Endothelial cell (in vitro differentiated cells): ENCODE results near the gene FIGLA. TPM values are rescaled to one million over a fixed set of nuclear protein-coding genes. Genes with fewer than 3 reads are reported as not detected.

Experiments used
- DNase-seq: peaks from one replicate; pipeline ENCODE4 v3.0.0; 2021; ENCODE audit warnings: low spot score
- H3K27ac Mint-ChIP-seq: one replicate; pipeline ENCODE4 v1.8.0; 2021; ENCODE audit warnings: mixed read lengths, inconsistent platforms; ENCODE audit not compliant: unreplicated experiment
- H3K27me3 Mint-ChIP-seq: one replicate; pipeline ENCODE4 v1.8.0; 2021; ENCODE audit warnings: mild to moderate bottlenecking, moderate library complexity, mixed read lengths, inconsistent platforms; ENCODE audit not compliant: unreplicated experiment
- H3K36me3 Mint-ChIP-seq: one replicate; pipeline ENCODE4 v1.8.0; 2021; ENCODE audit warnings: mild to moderate bottlenecking, low read depth, mixed read lengths, inconsistent platforms; ENCODE audit not compliant: unreplicated experiment
- H3K4me1 Mint-ChIP-seq: one replicate; pipeline ENCODE4 v1.8.0; 2021; ENCODE audit warnings: mild to moderate bottlenecking, mixed read lengths, inconsistent platforms; ENCODE audit not compliant: unreplicated experiment
- H3K4me3 Mint-ChIP-seq: one replicate; pipeline ENCODE4 v1.8.0; 2021; ENCODE audit warnings: mild to moderate bottlenecking, mixed read lengths, inconsistent platforms; ENCODE audit not compliant: unreplicated experiment
- H3K9me3 Mint-ChIP-seq: one replicate; pipeline ENCODE4 v1.8.0; 2021; ENCODE audit warnings: mixed read lengths, inconsistent platforms; ENCODE audit not compliant: unreplicated experiment
- total RNA-seq: library from RNA; stranded (reverse); fragmentation: NEBNext Ultra II Directional; extraction: Animal tissue kit (Norgen Biotek cat#: 25700); gene quantifications from one replicate; pipeline ENCODE4 v1.2.1, GENCODE V29; 2021; ENCODE audit not compliant: unreplicated experiment
- TF ChIP-seq, protein P1 (sequence below): fragments of 200-600 bp; sonication (generic); IDR thresholded peaks from one replicate; pipeline ENCODE4 v1.5.0; 2021; ENCODE audit warnings: antibody characterized with exemption; ENCODE audit not compliant: unreplicated experiment

FIGLA gene
- total RNA-seq, 1 donor from 2014 or later = not detected

GRCh38 chr2:70829916-70830315 is 39.5 kb upstream of the FIGLA start:
- H3K9me3 Mint-ChIP-seq = no peaks in the 10 kb centered on the region
- H3K27me3 Mint-ChIP-seq = peaks cover 6% of the 10 kb centered on the region
- no peak for DNase-seq

DNA sequence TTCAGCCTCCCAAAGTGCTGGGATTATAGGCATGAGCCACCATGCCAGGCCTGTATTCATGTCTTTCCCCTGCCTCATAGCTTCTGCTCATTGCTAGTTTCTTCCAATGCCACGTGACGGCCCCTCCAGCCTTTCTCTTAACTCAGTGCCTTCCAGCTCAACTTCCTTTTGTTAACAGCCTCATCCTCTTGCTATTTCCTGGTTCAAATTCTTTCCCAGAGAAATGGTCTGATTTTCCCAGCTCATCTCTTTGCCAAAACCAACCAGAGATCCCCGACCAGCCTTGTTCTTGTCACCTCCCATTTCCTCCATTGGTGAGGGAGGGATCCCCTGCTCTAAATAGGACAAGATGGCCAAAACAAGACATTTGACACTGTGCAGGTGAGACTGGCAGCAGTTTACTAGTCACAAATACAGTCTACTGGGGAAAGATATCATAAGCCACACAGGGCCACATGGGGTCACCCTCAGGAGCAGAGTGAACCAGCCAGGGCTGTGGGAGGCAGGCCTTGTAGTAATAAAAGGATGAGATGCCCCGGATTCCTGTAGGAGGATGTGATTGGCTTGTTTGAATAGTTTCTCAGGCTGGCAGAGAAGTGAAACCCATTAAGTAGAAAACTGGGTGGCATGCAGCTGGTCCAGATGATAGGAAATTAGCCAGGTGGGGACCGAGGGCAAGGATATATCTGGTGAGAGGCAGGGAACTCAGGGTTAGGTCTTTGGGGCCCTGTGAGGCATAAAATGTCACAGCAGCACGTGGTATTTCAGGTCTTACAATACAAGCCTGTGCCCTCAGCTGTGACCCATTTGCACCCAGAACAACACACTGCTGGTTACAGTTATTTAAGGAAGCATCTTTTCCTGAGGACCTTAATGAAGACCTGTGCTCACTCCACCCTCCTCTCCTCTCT is 38.7 kb upstream of the FIGLA start:
- peaks cover 6% of the 10 kb centered on the region for H3K27me3 Mint-ChIP-seq
- DNase-seq = peak; percentile 20
- H3K4me3 Mint-ChIP-seq = peak overlapping the region; percentile 71
- no peaks in the 10 kb centered on the region for H3K9me3 Mint-ChIP-seq
- H3K36me3 Mint-ChIP-seq = peaks cover 13% of the 10 kb centered on the region
- peaks cover 55% of the 10 kb centered on the region for H3K4me1 Mint-ChIP-seq
- H3K27ac Mint-ChIP-seq = peak overlapping the region; percentile 93
- TF ChIP-seq, protein P1, sequence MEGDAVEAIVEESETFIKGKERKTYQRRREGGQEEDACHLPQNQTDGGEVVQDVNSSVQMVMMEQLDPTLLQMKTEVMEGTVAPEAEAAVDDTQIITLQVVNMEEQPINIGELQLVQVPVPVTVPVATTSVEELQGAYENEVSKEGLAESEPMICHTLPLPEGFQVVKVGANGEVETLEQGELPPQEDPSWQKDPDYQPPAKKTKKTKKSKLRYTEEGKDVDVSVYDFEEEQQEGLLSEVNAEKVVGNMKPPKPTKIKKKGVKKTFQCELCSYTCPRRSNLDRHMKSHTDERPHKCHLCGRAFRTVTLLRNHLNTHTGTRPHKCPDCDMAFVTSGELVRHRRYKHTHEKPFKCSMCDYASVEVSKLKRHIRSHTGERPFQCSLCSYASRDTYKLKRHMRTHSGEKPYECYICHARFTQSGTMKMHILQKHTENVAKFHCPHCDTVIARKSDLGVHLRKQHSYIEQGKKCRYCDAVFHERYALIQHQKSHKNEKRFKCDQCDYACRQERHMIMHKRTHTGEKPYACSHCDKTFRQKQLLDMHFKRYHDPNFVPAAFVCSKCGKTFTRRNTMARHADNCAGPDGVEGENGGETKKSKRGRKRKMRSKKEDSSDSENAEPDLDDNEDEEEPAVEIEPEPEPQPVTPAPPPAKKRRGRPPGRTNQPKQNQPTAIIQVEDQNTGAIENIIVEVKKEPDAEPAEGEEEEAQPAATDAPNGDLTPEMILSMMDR = no peak

More at GRCh38 chr2:70829916-70830315, 39.5 kb upstream of the FIGLA start:
- Mint-ChIP-seq H3K27ac (peak overlapping the region; percentile 93), H3K4me3 (peak overlapping the region; percentile 16), H3K36me3 (peaks cover 13% of the 10 kb centered on the region), H3K4me1 (peaks cover 58% of the 10 kb centered on the region)
- TF ChIP-seq, protein P1 = no peak

GRCh38 chr2:70828115-70828514 is 37.7 kb upstream of the FIGLA start:
- H3K36me3 Mint-ChIP-seq = peaks cover 7% of the 10 kb centered on the region
- no peak overlapping the region for H3K4me3 Mint-ChIP-seq
- H3K4me1 Mint-ChIP-seq = peaks cover 56% of the 10 kb centered on the region
- TF ChIP-seq, protein P1 = no peak
- DNase-seq = no peak
- H3K27me3 Mint-ChIP-seq = peaks cover 4% of the 10 kb centered on the region
- no peaks in the 10 kb centered on the region for H3K9me3 Mint-ChIP-seq
- H3K27ac Mint-ChIP-seq = no peak overlapping the region

DNA sequence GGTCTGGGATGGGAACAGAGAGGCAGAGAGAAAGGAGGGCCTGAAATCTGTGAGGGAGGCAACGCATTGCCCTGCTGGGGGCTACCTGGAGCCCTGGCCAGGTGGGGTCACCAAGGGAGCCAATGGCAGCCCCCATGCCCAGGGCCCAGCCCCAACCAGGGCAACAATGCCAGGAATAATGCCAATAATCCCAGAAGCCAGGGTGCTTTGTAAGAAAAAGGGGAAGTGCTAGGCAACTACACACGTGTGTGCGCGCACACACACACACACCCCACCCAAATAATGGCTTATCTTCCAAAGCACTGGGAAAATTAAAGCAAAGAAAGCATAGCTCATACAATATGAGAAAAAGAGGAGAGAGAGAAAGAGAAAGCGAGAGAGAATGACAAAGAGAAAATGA is 36.9 kb upstream of the FIGLA start:
- Mint-ChIP-seq H3K4me1 (peaks cover 56% of the 10 kb centered on the region), H3K4me3 (peak overlapping the region; percentile 54), H3K36me3 (peaks cover 4% of the 10 kb centered on the region), H3K27ac (peak overlapping the region; percentile 89), H3K27me3 (peaks cover 4% of the 10 kb centered on the region), H3K9me3 (no peaks in the 10 kb centered on the region)
- TF ChIP-seq, protein P1 = no peak
- no peak for DNase-seq
